ENCODE measurements around the gene DGKD. TPM values are rescaled to one million over a fixed set of nuclear protein-coding genes. Genes with fewer than 3 reads are reported as not detected.

DGKD gene
- total RNA-seq, 4 donors from 2014 or later, result 26.3 to 41.3 (median 30.4) TPM

- Histone ChIP-seq H3K27ac (peak overlapping the region; percentile 46 to 96 (median 67)), H3K4me1 (peaks cover 21 to 60% of the 10 kb centered on the region in 2 donors), H3K4me3 (no peak overlapping the region), H3K36me3 (peaks cover 0 to 78% of the 10 kb centered on the region in 2 donors), H3K27me3 (no peaks in the 10 kb centered on the region), H3K9me3 (no peaks in the 10 kb centered on the region)
- in situ Hi-C loops (cut with MboI; ENCODE audit: low sequenced_read_pairs in 4 of 4) (no loop called here), intact Hi-C loops (cut with DNase I; ENCODE audit: low total_unique reads) (loop anchor here (2.0 kb wide), 1 partner anchor 87 kb away; the partner anchor contains the start of gene DGKD)
- peak in 1 of 2 donors; percentile 15 for DNase-seq
- no peak for TF ChIP-seq POLR2A (IDR thresholded peaks at IDR 0.05)
- TF ChIP-seq CTCF (IDR thresholded peaks at IDR 0.05 in 4 of 5, conservative IDR thresholded peaks at IDR 0.05 in 1 of 5), result no peak
- ATAC-seq, result no peak
Observed at GRCh38 chr2:233442028-233442310, 87.7 kb downstream of the DGKD start.

GRCh38 chr2:233443511-233444183 is 89.4 kb downstream of the DGKD start:
- peaks cover 12 to 47% of the 10 kb centered on the region in 2 donors for H3K4me1 ChIP-seq
- in situ Hi-C loops (cut with MboI; ENCODE audit: low sequenced_read_pairs in 4 of 4) (no loop called here), intact Hi-C loops (cut with DNase I; ENCODE audit: low total_unique reads) (loop anchor here (1.0 to 2.0 kb wide), 3 partner anchors 36 to 89 kb away; partner anchors contain the start of gene DGKD)
- H3K9me3 ChIP-seq, result no peaks in the 10 kb centered on the region
- ATAC-seq (peak; percentile 79), DNase-seq (peak; percentile 74 to 80)
- H3K36me3 ChIP-seq, result peaks cover 0 to 78% of the 10 kb centered on the region in 2 donors
- TF ChIP-seq POLR2A (IDR thresholded peaks at IDR 0.05) (no peak), CTCF (IDR thresholded peaks at IDR 0.05 in 4 of 5, conservative IDR thresholded peaks at IDR 0.05 in 1 of 5) (peak; percentile 85 to 90 (median 89))
- peak overlapping the region; percentile 46 to 96 (median 67) for H3K27ac ChIP-seq
- no peak overlapping the region for H3K4me3 ChIP-seq
- no peaks in the 10 kb centered on the region for H3K27me3 ChIP-seq

GRCh38 chr2:233444501-233444900 is 90.2 kb downstream of the DGKD start:
- ATAC-seq (no peak), DNase-seq (peak in 1 of 2 donors; percentile 18)
- intact Hi-C loops (cut with DNase I; ENCODE audit: low total_unique reads) (loop anchor here (1.0 kb wide), 1 partner anchor 37 kb away; no protein-coding TSS in a partner anchor), in situ Hi-C loops (cut with MboI; ENCODE audit: low sequenced_read_pairs in 4 of 4) (no loop called here)
- TF ChIP-seq POLR2A (IDR thresholded peaks at IDR 0.05), result no peak
- no peak for TF ChIP-seq CTCF (IDR thresholded peaks at IDR 0.05 in 4 of 5, conservative IDR thresholded peaks at IDR 0.05 in 1 of 5)
- Histone ChIP-seq H3K9me3 (no peaks in the 10 kb centered on the region), H3K4me3 (no peak overlapping the region), H3K27ac (peak overlapping the region in 3 of 4 donors; percentile 45 to 96 (median 62)), H3K27me3 (no peaks in the 10 kb centered on the region), H3K4me1 (peaks cover 3 to 38% of the 10 kb centered on the region in 2 donors), H3K36me3 (peaks cover 0 to 78% of the 10 kb centered on the region in 2 donors)

GRCh38 chr2:233445152-233445830 is 91.0 kb downstream of the DGKD start:
- Histone ChIP-seq H3K9me3 (no peaks in the 10 kb centered on the region), H3K4me3 (no peak overlapping the region), H3K4me1 (peaks cover 0 to 30% of the 10 kb centered on the region in 2 donors), H3K27me3 (no peaks in the 10 kb centered on the region), H3K36me3 (peaks cover 0 to 86% of the 10 kb centered on the region in 2 donors), H3K27ac (peak overlapping the region in 3 of 4 donors; percentile 33 to 96 (median 62))
- ATAC-seq, result no peak
- peak in 1 of 2 donors; percentile 13 for DNase-seq
- TF ChIP-seq POLR2A (IDR thresholded peaks at IDR 0.05), result no peak
- no peak for TF ChIP-seq CTCF (IDR thresholded peaks at IDR 0.05 in 4 of 5, conservative IDR thresholded peaks at IDR 0.05 in 1 of 5)
- in situ Hi-C loops (cut with MboI; ENCODE audit: low sequenced_read_pairs in 4 of 4) (loop anchor here in 2 of 4 donors (5.0 kb wide), 3 partner anchors 38 to 93 kb away; partner anchors contain the start of gene DGKD (in 1 of the 2)), intact Hi-C loops (cut with DNase I; ENCODE audit: low total_unique reads) (no loop called here)
